ENCODE data around the gene GNAI3. TPM values are rescaled to one million over a fixed set of nuclear protein-coding genes. Genes with fewer than 3 reads are reported as not detected.

Gene GNAI3
- total and polyA plus RNA-seq, 2 of the 13 experiments (the other 11 are each of a cell fraction or from before 2014, with no cell fraction given) = 4.3 to 9.0 TPM

DNA sequence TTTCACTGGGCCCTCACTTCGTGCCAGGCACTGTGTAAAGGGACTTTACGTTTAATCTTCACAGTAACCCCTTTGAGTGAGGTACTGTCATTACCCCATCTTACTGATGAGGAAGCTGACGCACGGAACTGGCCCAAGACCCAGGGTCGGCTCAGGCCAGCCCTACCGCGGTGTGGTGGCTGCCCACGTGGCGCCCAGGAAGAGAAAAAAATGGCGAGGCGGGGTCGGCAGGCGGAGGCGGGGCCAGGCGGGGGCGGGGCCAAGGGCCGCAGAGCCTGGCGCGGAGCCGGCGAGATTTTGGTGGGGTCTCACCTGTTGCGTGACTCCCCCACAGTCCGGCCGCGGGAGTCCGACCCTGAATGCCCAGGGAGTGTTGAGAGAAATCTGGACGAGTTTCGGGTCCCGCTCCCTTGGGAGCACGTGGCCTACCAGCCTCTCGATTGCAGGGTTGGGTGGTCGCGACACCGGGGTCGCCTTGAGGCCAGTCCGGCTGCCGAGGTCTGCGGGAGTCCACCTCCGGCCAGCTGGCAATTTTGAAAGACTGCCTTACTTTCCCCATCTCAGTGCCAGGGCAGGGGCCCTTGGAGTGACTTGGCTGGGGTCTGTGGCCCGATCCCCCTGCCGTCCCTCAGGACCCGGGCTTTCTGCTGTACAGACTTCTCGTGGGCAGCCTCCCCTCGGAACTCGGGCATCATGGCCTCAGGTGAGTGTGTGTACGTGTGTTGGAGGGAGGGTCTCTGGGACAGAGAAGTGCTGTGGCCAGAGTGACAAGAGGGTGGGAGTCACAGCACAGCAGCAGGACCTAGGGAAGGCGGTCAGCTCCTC, 71.4 kb downstream of the GNAI3 start, which contains the start of the genes AMPD2 and GNAT2 (continued):
- TF ChIP-seq, protein P1, sequence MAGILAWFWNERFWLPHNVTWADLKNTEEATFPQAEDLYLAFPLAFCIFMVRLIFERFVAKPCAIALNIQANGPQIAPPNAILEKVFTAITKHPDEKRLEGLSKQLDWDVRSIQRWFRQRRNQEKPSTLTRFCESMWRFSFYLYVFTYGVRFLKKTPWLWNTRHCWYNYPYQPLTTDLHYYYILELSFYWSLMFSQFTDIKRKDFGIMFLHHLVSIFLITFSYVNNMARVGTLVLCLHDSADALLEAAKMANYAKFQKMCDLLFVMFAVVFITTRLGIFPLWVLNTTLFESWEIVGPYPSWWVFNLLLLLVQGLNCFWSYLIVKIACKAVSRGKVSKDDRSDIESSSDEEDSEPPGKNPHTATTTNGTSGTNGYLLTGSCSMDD (CRISPR knock-in tag; IDR thresholded peaks at IDR 0.05) = no peak
- TF ChIP-seq, protein P2, sequence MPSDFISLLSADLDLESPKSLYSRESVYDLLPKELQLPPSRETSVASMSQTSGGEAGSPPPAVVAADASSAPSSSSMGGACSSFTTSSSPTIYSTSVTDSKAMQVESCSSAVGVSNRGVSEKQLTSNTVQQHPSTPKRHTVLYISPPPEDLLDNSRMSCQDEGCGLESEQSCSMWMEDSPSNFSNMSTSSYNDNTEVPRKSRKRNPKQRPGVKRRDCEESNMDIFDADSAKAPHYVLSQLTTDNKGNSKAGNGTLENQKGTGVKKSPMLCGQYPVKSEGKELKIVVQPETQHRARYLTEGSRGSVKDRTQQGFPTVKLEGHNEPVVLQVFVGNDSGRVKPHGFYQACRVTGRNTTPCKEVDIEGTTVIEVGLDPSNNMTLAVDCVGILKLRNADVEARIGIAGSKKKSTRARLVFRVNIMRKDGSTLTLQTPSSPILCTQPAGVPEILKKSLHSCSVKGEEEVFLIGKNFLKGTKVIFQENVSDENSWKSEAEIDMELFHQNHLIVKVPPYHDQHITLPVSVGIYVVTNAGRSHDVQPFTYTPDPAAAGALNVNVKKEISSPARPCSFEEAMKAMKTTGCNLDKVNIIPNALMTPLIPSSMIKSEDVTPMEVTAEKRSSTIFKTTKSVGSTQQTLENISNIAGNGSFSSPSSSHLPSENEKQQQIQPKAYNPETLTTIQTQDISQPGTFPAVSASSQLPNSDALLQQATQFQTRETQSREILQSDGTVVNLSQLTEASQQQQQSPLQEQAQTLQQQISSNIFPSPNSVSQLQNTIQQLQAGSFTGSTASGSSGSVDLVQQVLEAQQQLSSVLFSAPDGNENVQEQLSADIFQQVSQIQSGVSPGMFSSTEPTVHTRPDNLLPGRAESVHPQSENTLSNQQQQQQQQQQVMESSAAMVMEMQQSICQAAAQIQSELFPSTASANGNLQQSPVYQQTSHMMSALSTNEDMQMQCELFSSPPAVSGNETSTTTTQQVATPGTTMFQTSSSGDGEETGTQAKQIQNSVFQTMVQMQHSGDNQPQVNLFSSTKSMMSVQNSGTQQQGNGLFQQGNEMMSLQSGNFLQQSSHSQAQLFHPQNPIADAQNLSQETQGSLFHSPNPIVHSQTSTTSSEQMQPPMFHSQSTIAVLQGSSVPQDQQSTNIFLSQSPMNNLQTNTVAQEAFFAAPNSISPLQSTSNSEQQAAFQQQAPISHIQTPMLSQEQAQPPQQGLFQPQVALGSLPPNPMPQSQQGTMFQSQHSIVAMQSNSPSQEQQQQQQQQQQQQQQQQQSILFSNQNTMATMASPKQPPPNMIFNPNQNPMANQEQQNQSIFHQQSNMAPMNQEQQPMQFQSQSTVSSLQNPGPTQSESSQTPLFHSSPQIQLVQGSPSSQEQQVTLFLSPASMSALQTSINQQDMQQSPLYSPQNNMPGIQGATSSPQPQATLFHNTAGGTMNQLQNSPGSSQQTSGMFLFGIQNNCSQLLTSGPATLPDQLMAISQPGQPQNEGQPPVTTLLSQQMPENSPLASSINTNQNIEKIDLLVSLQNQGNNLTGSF (CRISPR knock-in tag; IDR thresholded peaks at IDR 0.05) = 0 out of 2 replicates have a peak, but pooled peaks have one; percentile 31
- TF ChIP-seq ZNF572 (CRISPR knock-in tag; IDR thresholded peaks at IDR 0.05) = peak; percentile 73; the same call in 1 of the 2 replicates
- TF ChIP-seq FOXK2 (IDR thresholded peaks at IDR 0.05) = no peak
- no peak for TF ChIP-seq ZNF34 (CRISPR knock-in tag; IDR thresholded peaks at IDR 0.05; ENCODE audit: borderline replicate concordance)
- TF ChIP-seq, protein P3, sequence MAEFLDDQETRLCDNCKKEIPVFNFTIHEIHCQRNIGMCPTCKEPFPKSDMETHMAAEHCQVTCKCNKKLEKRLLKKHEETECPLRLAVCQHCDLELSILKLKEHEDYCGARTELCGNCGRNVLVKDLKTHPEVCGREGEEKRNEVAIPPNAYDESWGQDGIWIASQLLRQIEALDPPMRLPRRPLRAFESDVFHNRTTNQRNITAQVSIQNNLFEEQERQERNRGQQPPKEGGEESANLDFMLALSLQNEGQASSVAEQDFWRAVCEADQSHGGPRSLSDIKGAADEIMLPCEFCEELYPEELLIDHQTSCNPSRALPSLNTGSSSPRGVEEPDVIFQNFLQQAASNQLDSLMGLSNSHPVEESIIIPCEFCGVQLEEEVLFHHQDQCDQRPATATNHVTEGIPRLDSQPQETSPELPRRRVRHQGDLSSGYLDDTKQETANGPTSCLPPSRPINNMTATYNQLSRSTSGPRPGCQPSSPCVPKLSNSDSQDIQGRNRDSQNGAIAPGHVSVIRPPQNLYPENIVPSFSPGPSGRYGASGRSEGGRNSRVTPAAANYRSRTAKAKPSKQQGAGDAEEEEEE (CRISPR knock-in tag; IDR thresholded peaks at IDR 0.05; ENCODE audit: borderline replicate concordance) = no peak
- peak; percentile 71; the same call in 1 of the 2 replicates for TF ChIP-seq NFKB2 (CRISPR knock-in tag; IDR thresholded peaks at IDR 0.05; ENCODE audit: borderline replicate concordance)
- TF ChIP-seq, protein P4, sequence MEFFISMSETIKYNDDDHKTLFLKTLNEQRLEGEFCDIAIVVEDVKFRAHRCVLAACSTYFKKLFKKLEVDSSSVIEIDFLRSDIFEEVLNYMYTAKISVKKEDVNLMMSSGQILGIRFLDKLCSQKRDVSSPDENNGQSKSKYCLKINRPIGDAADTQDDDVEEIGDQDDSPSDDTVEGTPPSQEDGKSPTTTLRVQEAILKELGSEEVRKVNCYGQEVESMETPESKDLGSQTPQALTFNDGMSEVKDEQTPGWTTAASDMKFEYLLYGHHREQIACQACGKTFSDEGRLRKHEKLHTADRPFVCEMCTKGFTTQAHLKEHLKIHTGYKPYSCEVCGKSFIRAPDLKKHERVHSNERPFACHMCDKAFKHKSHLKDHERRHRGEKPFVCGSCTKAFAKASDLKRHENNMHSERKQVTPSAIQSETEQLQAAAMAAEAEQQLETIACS (CRISPR knock-in tag; IDR thresholded peaks at IDR 0.05) = peak; percentile 34; the same call in 1 of the 2 replicates
- TF ChIP-seq HOXD1 (CRISPR knock-in tag; IDR thresholded peaks at IDR 0.05) = no peak; the same call in 1 of the 2 replicates
- no peak; the same call in 1 of the 2 replicates for TF ChIP-seq SRY (CRISPR knock-in tag; IDR thresholded peaks at IDR 0.05)
- TF ChIP-seq EEA1 (CRISPR knock-in tag; IDR thresholded peaks at IDR 0.05; ENCODE audit: borderline replicate concordance) = no peak
- TF ChIP-seq, protein P5, sequence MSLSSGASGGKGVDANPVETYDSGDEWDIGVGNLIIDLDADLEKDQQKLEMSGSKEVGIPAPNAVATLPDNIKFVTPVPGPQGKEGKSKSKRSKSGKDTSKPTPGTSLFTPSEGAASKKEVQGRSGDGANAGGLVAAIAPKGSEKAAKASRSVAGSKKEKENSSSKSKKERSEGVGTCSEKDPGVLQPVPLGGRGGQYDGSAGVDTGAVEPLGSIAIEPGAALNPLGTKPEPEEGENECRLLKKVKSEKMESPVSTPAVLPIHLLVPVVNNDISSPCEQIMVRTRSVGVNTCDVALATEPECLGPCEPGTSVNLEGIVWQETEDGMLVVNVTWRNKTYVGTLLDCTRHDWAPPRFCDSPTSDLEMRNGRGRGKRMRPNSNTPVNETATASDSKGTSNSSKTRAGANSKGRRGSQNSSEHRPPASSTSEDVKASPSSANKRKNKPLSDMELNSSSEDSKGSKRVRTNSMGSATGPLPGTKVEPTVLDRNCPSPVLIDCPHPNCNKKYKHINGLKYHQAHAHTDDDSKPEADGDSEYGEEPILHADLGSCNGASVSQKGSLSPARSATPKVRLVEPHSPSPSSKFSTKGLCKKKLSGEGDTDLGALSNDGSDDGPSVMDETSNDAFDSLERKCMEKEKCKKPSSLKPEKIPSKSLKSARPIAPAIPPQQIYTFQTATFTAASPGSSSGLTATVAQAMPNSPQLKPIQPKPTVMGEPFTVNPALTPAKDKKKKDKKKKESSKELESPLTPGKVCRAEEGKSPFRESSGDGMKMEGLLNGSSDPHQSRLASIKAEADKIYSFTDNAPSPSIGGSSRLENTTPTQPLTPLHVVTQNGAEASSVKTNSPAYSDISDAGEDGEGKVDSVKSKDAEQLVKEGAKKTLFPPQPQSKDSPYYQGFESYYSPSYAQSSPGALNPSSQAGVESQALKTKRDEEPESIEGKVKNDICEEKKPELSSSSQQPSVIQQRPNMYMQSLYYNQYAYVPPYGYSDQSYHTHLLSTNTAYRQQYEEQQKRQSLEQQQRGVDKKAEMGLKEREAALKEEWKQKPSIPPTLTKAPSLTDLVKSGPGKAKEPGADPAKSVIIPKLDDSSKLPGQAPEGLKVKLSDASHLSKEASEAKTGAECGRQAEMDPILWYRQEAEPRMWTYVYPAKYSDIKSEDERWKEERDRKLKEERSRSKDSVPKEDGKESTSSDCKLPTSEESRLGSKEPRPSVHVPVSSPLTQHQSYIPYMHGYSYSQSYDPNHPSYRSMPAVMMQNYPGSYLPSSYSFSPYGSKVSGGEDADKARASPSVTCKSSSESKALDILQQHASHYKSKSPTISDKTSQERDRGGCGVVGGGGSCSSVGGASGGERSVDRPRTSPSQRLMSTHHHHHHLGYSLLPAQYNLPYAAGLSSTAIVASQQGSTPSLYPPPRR (CRISPR knock-in tag; IDR thresholded peaks at IDR 0.05; ENCODE audit: borderline replicate concordance) = no peak
